Astrocyte (in vitro differentiated cells and primary cell): Measurements from ENCODE around the gene ANK3. TPM values are rescaled to one million over a fixed set of nuclear protein-coding genes. Genes with fewer than 3 reads are reported as not detected.

Source experiments
- DNase-seq: peaks from one replicate; pipeline ENCODE4 v3.0.0-alpha.2; 2010; ENCODE audit warnings: low read depth
- FAIRE-seq: peaks from 2 replicates; lab custom pipeline; 2011; peaks lifted over from hg19 to GRCh38; lab: Jason Lieb, UNC
- H2AFZ ChIP-seq: 2 replicates; pipeline ENCODE4 v1.6.0; 2012; ENCODE audit warnings: low read depth, low read length, inconsistent platforms
- H3K27ac ChIP-seq: 2 replicates; pipeline ENCODE4 v1.5.1; 2011; ENCODE audit warnings: low read depth, low read length, inconsistent platforms
- H3K27me3 ChIP-seq: 2 replicates; pipeline ENCODE4 v1.6.0; 2011; ENCODE audit warnings: low read length, inconsistent platforms; ENCODE audit not compliant: insufficient read depth
- H3K36me3 ChIP-seq: 2 replicates; pipeline ENCODE4 v1.5.1; 2011; ENCODE audit warnings: low read length, inconsistent platforms; ENCODE audit not compliant: insufficient read depth
- H3K4me1 ChIP-seq: 2 replicates; pipeline ENCODE4 v1.5.1; 2011; ENCODE audit warnings: low read length, inconsistent platforms; ENCODE audit not compliant: insufficient read depth
- H3K4me2 ChIP-seq: 2 replicates; pipeline ENCODE4 v1.6.0; 2012; ENCODE audit warnings: low read length, inconsistent platforms
- H3K4me3 ChIP-seq: 2 replicates; pipeline ENCODE4 v1.5.1; 2011; ENCODE audit warnings: low read depth, mild to moderate bottlenecking, low read length, inconsistent platforms; ENCODE audit not compliant: insufficient read depth
- H3K79me2 ChIP-seq: 2 replicates; pipeline ENCODE4 v1.6.0; 2012; ENCODE audit warnings: mild to moderate bottlenecking, low read length, inconsistent platforms; ENCODE audit not compliant: insufficient read depth
- H3K9ac ChIP-seq: 2 replicates; pipeline ENCODE4 v1.6.0; 2012; ENCODE audit warnings: mild to moderate bottlenecking, low read length, inconsistent platforms
- H3K9me3 ChIP-seq: 2 replicates; pipeline ENCODE4 v1.5.1; 2012; ENCODE audit warnings: low read depth, mild to moderate bottlenecking, low read length, inconsistent platforms; ENCODE audit not compliant: insufficient read depth
- H4K20me1 ChIP-seq: 2 replicates; pipeline ENCODE4 v1.6.0; 2012; ENCODE audit warnings: low read length, inconsistent platforms; ENCODE audit not compliant: insufficient read depth
- H3K27ac Mint-ChIP-seq: one replicate; pipeline ENCODE4 v1.8.0; 2021; ENCODE audit warnings: mild to moderate bottlenecking, mixed read lengths; ENCODE audit not compliant: unreplicated experiment
- H3K27me3 Mint-ChIP-seq: one replicate; pipeline ENCODE4 v1.8.0; 2021; ENCODE audit warnings: low read depth, mixed read lengths; ENCODE audit not compliant: unreplicated experiment
- H3K36me3 Mint-ChIP-seq: one replicate; pipeline ENCODE4 v1.8.0; 2021; ENCODE audit warnings: low read depth, mixed read lengths; ENCODE audit not compliant: unreplicated experiment
- H3K4me1 Mint-ChIP-seq: one replicate; pipeline ENCODE4 v1.8.0; 2021; ENCODE audit warnings: low read depth, mixed read lengths; ENCODE audit not compliant: unreplicated experiment
- H3K4me3 Mint-ChIP-seq: one replicate; pipeline ENCODE4 v1.8.0; 2021; ENCODE audit warnings: mild to moderate bottlenecking, moderate library complexity, mixed read lengths; ENCODE audit not compliant: unreplicated experiment
- H3K9me3 Mint-ChIP-seq: one replicate; pipeline ENCODE4 v1.8.0; 2021; ENCODE audit warnings: mild to moderate bottlenecking, mixed read lengths; ENCODE audit not compliant: unreplicated experiment
- EZH2 ChIP-seq: IDR thresholded peaks from 2 replicates; pipeline ENCODE4 v1.6.1; 2012; ENCODE audit warnings: mild to moderate bottlenecking, low read length, inconsistent platforms; ENCODE audit not compliant: insufficient read depth
- total RNA-seq: library from RNA; stranded (reverse); gene quantifications from 2 replicates; pipeline ENCODE4 v1.2.1, GENCODE V29; 2021
- TF ChIP-seq, protein P1 (sequence below): IDR thresholded peaks from 2 replicates; pipeline ENCODE4 v1.5.1; 2011; ENCODE audit warnings: low read depth, mild to moderate bottlenecking, inconsistent platforms, low read length, moderate library complexity; ENCODE audit not compliant: insufficient read depth

ANK3 gene
- total RNA-seq, 1 donor from 2014 or later: 21.1 TPM

DNA sequence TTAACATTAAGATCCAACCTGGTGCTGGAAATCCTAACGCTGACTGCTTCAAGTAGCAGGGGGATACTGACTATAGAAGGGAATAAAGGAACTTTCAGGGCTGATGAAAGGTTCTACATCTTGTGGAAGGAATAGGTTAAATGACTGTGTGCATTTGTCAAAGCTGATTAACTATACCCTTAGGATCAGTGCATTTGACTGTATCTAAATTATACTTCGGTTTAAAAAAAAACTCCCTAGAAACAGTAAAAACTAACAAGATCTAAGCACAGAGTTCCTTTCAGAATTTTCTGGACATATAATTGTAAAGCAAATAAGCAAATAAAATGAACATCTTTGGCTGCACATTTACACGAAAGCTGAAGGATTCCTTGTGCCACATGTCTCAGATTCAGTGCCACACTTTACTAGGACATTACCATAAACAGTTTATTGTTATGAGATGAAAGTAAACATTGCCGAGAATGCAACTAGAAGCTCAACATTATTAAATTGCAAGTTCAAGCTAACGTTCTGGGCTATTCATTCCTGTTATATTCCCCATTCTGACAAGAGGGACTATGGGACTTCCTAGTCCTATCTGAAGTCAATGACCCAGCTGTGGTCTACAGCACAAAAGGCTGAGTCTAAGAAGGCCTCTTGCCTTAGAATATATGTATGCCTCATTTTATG lies 20.7 kb downstream of the ANK3 start:
- H3K36me3 Mint-ChIP-seq: no peaks in the 10 kb centered on the region
- Histone ChIP-seq H3K4me1 (peaks cover 6% of the 10 kb centered on the region), H3K9ac (no peak overlapping the region), H3K9me3 (no peaks in the 10 kb centered on the region), H3K4me2 (no peak overlapping the region), H3K27me3 (no peaks in the 10 kb centered on the region), H3K4me3 (no peak overlapping the region), H2AFZ (no peak overlapping the region), H4K20me1 (no peaks in the 10 kb centered on the region), H3K36me3 (no peaks in the 10 kb centered on the region), H3K27ac (no peak overlapping the region), H3K79me2 (no peaks in the 10 kb centered on the region)
- TF ChIP-seq, protein P1, sequence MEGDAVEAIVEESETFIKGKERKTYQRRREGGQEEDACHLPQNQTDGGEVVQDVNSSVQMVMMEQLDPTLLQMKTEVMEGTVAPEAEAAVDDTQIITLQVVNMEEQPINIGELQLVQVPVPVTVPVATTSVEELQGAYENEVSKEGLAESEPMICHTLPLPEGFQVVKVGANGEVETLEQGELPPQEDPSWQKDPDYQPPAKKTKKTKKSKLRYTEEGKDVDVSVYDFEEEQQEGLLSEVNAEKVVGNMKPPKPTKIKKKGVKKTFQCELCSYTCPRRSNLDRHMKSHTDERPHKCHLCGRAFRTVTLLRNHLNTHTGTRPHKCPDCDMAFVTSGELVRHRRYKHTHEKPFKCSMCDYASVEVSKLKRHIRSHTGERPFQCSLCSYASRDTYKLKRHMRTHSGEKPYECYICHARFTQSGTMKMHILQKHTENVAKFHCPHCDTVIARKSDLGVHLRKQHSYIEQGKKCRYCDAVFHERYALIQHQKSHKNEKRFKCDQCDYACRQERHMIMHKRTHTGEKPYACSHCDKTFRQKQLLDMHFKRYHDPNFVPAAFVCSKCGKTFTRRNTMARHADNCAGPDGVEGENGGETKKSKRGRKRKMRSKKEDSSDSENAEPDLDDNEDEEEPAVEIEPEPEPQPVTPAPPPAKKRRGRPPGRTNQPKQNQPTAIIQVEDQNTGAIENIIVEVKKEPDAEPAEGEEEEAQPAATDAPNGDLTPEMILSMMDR: no peak
- no peak for TF ChIP-seq EZH2
- no peaks in the 10 kb centered on the region for H3K27me3 Mint-ChIP-seq
- DNase-seq: no peak
- H3K9me3 Mint-ChIP-seq: no peaks in the 10 kb centered on the region
- H3K27ac Mint-ChIP-seq: no peak overlapping the region
- H3K4me3 Mint-ChIP-seq: no peak overlapping the region
- peaks cover 3% of the 10 kb centered on the region for H3K4me1 Mint-ChIP-seq
- FAIRE-seq: peak; percentile 5

DNA sequence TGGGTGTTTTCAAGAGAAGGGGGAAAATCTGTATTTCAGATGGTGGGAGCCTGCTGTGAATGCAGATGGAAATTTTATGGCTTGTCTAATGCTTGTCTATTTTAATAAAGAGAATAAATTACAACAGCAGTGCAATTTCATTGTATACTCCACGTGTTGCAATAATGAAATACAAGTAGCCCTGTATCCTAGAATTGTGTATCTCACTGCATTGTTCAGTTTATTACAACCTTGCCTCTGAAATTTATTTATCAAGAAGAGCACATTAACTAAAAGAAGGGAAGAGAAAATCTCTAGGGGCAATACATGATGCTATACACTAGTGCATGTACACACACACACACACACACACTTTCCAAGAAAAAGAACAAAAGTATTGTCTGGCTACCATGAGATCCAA lies 21.8 kb downstream of the ANK3 start:
- Mint-ChIP-seq H3K9me3 (no peaks in the 10 kb centered on the region), H3K4me1 (peaks cover 6% of the 10 kb centered on the region), H3K27ac (no peak overlapping the region), H3K27me3 (no peaks in the 10 kb centered on the region), H3K4me3 (no peak overlapping the region), H3K36me3 (no peaks in the 10 kb centered on the region)
- FAIRE-seq (no peak), DNase-seq (no peak)
- Histone ChIP-seq H3K9me3 (no peaks in the 10 kb centered on the region), H4K20me1 (no peaks in the 10 kb centered on the region), H3K79me2 (no peaks in the 10 kb centered on the region), H2AFZ (no peak overlapping the region), H3K27me3 (no peaks in the 10 kb centered on the region), H3K4me3 (no peak overlapping the region), H3K27ac (no peak overlapping the region), H3K4me2 (no peak overlapping the region), H3K4me1 (peaks cover 13% of the 10 kb centered on the region), H3K9ac (no peak overlapping the region), H3K36me3 (no peaks in the 10 kb centered on the region)
- TF ChIP-seq EZH2: no peak
- TF ChIP-seq, protein P1: no peak

DNA sequence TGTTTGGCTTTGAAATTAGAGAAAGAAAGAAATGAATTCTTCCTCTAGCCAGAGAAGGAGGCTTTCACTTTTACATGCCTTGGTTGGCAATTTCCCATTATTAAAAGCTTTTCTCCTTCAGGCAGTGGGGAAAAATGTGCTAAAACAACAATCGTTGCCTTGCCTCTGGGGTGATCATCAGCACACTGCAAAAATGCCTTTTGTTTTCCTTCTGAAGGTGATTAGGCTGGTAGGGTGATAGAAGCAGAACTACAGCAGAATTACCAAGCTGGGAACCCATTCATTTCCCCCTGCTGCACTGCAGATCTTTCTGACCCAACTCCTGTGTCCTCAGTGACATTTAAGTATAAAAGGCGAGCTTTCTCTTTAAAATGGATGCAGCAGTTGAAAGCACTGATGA lies 22.2 kb downstream of the ANK3 start:
- Histone ChIP-seq H3K36me3 (no peaks in the 10 kb centered on the region), H4K20me1 (no peaks in the 10 kb centered on the region), H3K9me3 (no peaks in the 10 kb centered on the region), H3K79me2 (no peaks in the 10 kb centered on the region), H2AFZ (peak overlapping the region; percentile 31), H3K9ac (no peak overlapping the region), H3K27ac (no peak overlapping the region), H3K4me2 (peak overlapping the region; percentile 30), H3K4me3 (no peak overlapping the region), H3K27me3 (no peaks in the 10 kb centered on the region), H3K4me1 (peaks cover 13% of the 10 kb centered on the region)
- no peaks in the 10 kb centered on the region for H3K36me3 Mint-ChIP-seq
- no peak for FAIRE-seq
- H3K27me3 Mint-ChIP-seq: no peaks in the 10 kb centered on the region
- no peak overlapping the region for H3K4me3 Mint-ChIP-seq
- no peak overlapping the region for H3K27ac Mint-ChIP-seq
- H3K9me3 Mint-ChIP-seq: no peaks in the 10 kb centered on the region
- H3K4me1 Mint-ChIP-seq: peaks cover 6% of the 10 kb centered on the region
- no peak for DNase-seq
- TF ChIP-seq EZH2: no peak
- TF ChIP-seq, protein P1: no peak
